Measurements from ENCODE around the gene NCOR2. TPM values are rescaled to one million over a fixed set of nuclear protein-coding genes. Genes with fewer than 3 reads are reported as not detected.

Gene NCOR2
- total and polyA plus RNA-seq, 2 donors (not counting 1 experiment from before 2014, with no cell fraction given): 25.9 to 144 TPM

DNA sequence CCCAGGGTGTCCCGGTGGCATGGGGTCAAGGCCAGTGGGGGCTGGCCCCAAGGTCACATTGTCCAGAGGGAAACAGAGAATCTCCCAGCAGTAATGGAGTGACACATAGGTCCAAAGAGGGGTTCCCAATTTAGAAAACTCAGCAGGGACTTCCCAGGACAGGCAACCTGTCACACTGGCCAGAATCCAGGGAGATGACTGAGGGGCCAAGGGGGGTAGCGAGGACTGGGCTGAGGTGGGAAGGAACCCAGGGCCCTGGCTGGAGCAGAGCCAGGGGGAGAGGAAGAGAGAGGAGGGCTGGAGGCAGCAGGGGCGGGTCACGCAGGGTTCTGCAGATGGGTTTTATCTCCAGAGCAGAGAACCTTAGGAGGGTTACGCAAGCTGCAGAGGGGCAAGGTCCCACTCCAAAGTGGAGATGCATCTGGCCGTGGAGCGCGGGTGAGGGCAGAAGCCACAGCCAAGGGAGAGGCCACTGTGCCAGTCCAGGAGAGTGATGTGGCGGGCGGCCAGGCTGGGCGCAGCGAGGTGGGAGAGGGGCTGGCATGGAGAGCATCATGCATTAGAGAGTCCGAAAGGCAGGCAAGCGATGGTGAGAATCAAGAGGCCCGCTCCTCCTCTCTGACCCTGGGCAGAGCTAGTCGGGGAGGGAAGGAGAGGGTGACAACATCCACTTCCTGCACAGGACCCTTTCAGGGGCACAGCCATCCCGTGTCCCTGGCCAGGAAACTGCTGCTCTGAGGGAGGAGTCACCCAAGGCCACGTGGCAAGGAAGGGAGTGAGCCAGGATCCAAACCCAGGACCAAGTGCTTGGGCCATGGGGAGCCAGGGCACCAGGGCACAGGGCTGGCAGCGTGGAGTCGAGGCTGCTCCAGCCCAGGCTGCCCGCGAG lies 29.0 kb downstream of the NCOR2 start:
- intact Hi-C loops (cut with micrococcal nuclease): no loop called here
- H3K27me3 ChIP-seq (replicated peaks in 1 of 4; ENCODE audit: control extremely low read depth in 1 of 4, control insufficient read depth in 3 of 4, insufficient read depth in 4 of 4, low read length in 3 of 4): no peaks in the 10 kb centered on the region
- no peaks in the 10 kb centered on the region for H3K9me3 ChIP-seq (ENCODE audit: control extremely low read depth in 1 of 3, control insufficient read depth in 2 of 3, insufficient read depth in 1 of 3, low read length in 2 of 3)
- no peaks in the 10 kb centered on the region for H3K9me3 Mint-ChIP-seq (ENCODE audit: insufficient read depth)
- ChIA-PET POLR2A (no interaction called here), CTCF (no interaction called here)
- H3K4me1 Mint-ChIP-seq: peaks cover 45% of the 10 kb centered on the region
- no peak for TF ChIP-seq EZH2 (IDR thresholded peaks at IDR 0.05; ENCODE audit: borderline replicate concordance, insufficient read depth, low read depth, low read length, poor library complexity, severe bottlenecking)
- TF ChIP-seq, protein P1, sequence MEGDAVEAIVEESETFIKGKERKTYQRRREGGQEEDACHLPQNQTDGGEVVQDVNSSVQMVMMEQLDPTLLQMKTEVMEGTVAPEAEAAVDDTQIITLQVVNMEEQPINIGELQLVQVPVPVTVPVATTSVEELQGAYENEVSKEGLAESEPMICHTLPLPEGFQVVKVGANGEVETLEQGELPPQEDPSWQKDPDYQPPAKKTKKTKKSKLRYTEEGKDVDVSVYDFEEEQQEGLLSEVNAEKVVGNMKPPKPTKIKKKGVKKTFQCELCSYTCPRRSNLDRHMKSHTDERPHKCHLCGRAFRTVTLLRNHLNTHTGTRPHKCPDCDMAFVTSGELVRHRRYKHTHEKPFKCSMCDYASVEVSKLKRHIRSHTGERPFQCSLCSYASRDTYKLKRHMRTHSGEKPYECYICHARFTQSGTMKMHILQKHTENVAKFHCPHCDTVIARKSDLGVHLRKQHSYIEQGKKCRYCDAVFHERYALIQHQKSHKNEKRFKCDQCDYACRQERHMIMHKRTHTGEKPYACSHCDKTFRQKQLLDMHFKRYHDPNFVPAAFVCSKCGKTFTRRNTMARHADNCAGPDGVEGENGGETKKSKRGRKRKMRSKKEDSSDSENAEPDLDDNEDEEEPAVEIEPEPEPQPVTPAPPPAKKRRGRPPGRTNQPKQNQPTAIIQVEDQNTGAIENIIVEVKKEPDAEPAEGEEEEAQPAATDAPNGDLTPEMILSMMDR (IDR thresholded peaks at IDR 0.05): no peak
- no peak overlapping the region for H3K4me3 ChIP-seq (ENCODE audit: control extremely low read depth in 1 of 5, extremely low read depth in 1 of 5, insufficient read depth in 1 of 5, low read depth in 2 of 5, low read length in 4 of 5)
- no peak for DNase-seq
- H2AFZ ChIP-seq (ENCODE audit: insufficient read depth, low read depth, low read length, poor library complexity, severe bottlenecking): no peak overlapping the region
- WGBS (ENCODE audit: insufficient coverage): 69% methylated on average over 21 of the region's 22 CpGs
- H3K9ac ChIP-seq (ENCODE audit: low read length): no peak overlapping the region
- peaks cover 13 to 14% of the 10 kb centered on the region in 2 donors for H3K4me1 ChIP-seq (ENCODE audit: control insufficient read depth in 2 of 2, insufficient read depth in 2 of 2, low read length in 2 of 2)
- H3K27me3 Mint-ChIP-seq: no peaks in the 10 kb centered on the region
- no peak for ATAC-seq (ENCODE audit: low read depth)
- no peak overlapping the region for H3K4me3 Mint-ChIP-seq
- peaks cover 89% of the 10 kb centered on the region for H4K20me1 ChIP-seq (ENCODE audit: control insufficient read depth, insufficient read depth, low read length, poor library complexity, severe bottlenecking)
- peaks cover 96% of the 10 kb centered on the region for H3K79me2 ChIP-seq (ENCODE audit: control insufficient read depth, insufficient read depth, low read length)
- H3K27ac ChIP-seq (ENCODE audit: low read length in 2 of 2): no peak overlapping the region
- H3K27ac Mint-ChIP-seq: peak overlapping the region; percentile 26
- no peak overlapping the region for H3K4me2 ChIP-seq (replicated peaks; ENCODE audit: low read depth, low read length, poor library complexity, severe bottlenecking)
- peaks cover 0 to 6% of the 10 kb centered on the region in 2 experiments for H3K36me3 ChIP-seq (replicated peaks in 1 of 2; ENCODE audit: control extremely low read depth in 1 of 2, control insufficient read depth in 1 of 2, extremely low read depth in 1 of 2, insufficient read depth in 2 of 2, low read length in 1 of 2)

DNA sequence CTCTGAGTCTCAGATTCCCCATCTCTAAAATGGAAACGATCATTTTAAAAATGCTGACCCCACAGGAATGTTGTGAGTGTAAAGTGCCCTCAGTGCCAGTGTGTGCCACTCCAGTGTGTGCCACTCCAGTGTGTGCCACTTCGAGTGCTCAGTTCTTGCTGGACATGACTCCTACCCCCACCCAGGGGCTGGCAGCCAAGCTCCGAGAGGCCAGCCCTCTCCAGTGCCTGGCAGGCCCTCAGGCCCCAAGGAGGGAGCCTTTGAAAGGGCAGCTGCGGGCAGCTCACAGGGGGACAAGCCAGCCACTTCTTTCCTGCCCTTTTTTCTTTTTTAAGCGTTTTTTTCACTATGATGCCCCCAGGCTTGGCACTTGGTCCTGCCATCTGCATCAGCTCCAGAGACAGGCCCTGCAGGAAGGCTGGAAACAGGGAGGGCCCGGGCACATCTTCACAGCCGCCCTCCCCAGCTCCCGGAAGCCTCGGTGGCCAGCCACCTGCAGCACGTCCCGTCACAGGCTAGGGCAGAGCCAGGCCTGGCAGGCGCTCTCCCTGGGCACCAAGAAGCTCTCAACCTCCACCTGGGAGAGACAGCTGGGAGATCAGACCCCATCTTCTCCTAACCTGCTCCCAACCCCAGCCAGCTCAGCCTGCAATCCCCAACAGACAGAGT lies 29.8 kb downstream of the NCOR2 start:
- Histone ChIP-seq H3K9me3 (ENCODE audit: control extremely low read depth in 1 of 3, control insufficient read depth in 2 of 3, insufficient read depth in 1 of 3, low read length in 2 of 3) (no peaks in the 10 kb centered on the region), H3K27ac (ENCODE audit: low read length in 2 of 2) (no peak overlapping the region), H3K4me1 (ENCODE audit: control insufficient read depth in 2 of 2, insufficient read depth in 2 of 2, low read length in 2 of 2) (peaks cover 7% of the 10 kb centered on the region in 2 donors), H3K36me3 (replicated peaks in 1 of 2; ENCODE audit: control extremely low read depth in 1 of 2, control insufficient read depth in 1 of 2, extremely low read depth in 1 of 2, insufficient read depth in 2 of 2, low read length in 1 of 2) (peaks cover 0 to 6% of the 10 kb centered on the region in 2 experiments), H3K4me2 (replicated peaks; ENCODE audit: low read depth, low read length, poor library complexity, severe bottlenecking) (no peak overlapping the region), H4K20me1 (ENCODE audit: control insufficient read depth, insufficient read depth, low read length, poor library complexity, severe bottlenecking) (peaks cover 87% of the 10 kb centered on the region), H3K79me2 (ENCODE audit: control insufficient read depth, insufficient read depth, low read length) (peaks cover 97% of the 10 kb centered on the region), H3K9ac (ENCODE audit: low read length) (no peak overlapping the region), H3K4me3 (ENCODE audit: control extremely low read depth in 1 of 5, extremely low read depth in 1 of 5, insufficient read depth in 1 of 5, low read depth in 2 of 5, low read length in 4 of 5) (no peak overlapping the region), H3K27me3 (replicated peaks in 1 of 4; ENCODE audit: control extremely low read depth in 1 of 4, control insufficient read depth in 3 of 4, insufficient read depth in 4 of 4, low read length in 3 of 4) (no peaks in the 10 kb centered on the region), H2AFZ (ENCODE audit: insufficient read depth, low read depth, low read length, poor library complexity, severe bottlenecking) (no peak overlapping the region)
- Mint-ChIP-seq H3K27me3 (no peaks in the 10 kb centered on the region), H3K9me3 (ENCODE audit: insufficient read depth) (no peaks in the 10 kb centered on the region), H3K4me3 (no peak overlapping the region), H3K27ac (no peak overlapping the region), H3K4me1 (peaks cover 39% of the 10 kb centered on the region)
- ATAC-seq (ENCODE audit: low read depth) (no peak), DNase-seq (no peak)
- WGBS (ENCODE audit: insufficient coverage): 87% methylated on average over 11 of the region's 12 CpGs
- intact Hi-C loops (cut with micrococcal nuclease): no loop called here
- ChIA-PET POLR2A (no interaction called here), CTCF (no interaction called here)
- TF ChIP-seq, protein P1 (IDR thresholded peaks at IDR 0.05): no peak
- no peak for TF ChIP-seq EZH2 (IDR thresholded peaks at IDR 0.05; ENCODE audit: borderline replicate concordance, insufficient read depth, low read depth, low read length, poor library complexity, severe bottlenecking)

Data from B cell (primary cell).